ENCODE data around the gene PGK2. TPM values are rescaled to one million over a fixed set of nuclear protein-coding genes. Genes with fewer than 3 reads are reported as not detected.

PGK2 gene
- total and polyA plus RNA-seq, 2 experiments from 2014 or later, result not detected

DNA sequence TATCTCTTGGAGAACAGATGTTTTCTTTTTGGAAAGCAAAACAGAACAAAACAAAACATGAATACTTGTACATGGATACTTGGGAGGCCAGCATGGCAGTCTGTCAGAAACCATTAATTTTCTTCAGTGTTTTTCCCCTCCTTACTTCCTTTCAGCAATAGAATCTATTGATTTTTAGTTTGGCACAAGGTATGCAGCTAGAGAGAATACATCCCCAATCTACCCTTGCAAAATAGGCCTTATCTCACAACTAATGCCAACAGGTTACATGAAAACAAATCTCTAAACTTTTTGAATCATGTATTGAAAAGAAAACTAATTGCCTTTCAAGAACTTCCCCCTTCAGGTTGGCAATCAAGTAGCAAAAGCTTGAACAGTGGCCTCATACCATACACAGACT, 2.8 kb downstream of the PGK2 start:
- Histone ChIP-seq H3K79me2 (replicated peaks; ENCODE audit: insufficient read depth) (no peaks in the 10 kb centered on the region), H3K4me3 (no peak overlapping the region), H3K27me3 (ENCODE audit: insufficient read depth) (no peaks in the 10 kb centered on the region), H3K4me1 (ENCODE audit: insufficient read depth) (no peaks in the 10 kb centered on the region), H3K9me2 (ENCODE audit: insufficient read depth) (peaks cover 15% of the 10 kb centered on the region), H4K20me1 (replicated peaks; ENCODE audit: insufficient read depth) (no peaks in the 10 kb centered on the region), H2AFZ (0 out of 2 replicates have a peak overlapping the region, but pooled peaks have one; percentile 3), H3F3A (replicated peaks; ENCODE audit: low read depth) (no peaks in the 10 kb centered on the region), H3K4me2 (no peak overlapping the region), H3K27ac (ENCODE audit: low read depth) (no peak overlapping the region), H3K36me3 (ENCODE audit: insufficient read depth) (no peaks in the 10 kb centered on the region)
- H3K36me3 Mint-ChIP-seq (ENCODE audit: low read depth), result no peaks in the 10 kb centered on the region
- no peak overlapping the region for H3K4me3 Mint-ChIP-seq
- H3K27me3 Mint-ChIP-seq (ENCODE audit: insufficient read depth, low read depth, poor library complexity), result no peaks in the 10 kb centered on the region
- ATAC-seq, result no peak
- TF ChIP-seq, protein P1, sequence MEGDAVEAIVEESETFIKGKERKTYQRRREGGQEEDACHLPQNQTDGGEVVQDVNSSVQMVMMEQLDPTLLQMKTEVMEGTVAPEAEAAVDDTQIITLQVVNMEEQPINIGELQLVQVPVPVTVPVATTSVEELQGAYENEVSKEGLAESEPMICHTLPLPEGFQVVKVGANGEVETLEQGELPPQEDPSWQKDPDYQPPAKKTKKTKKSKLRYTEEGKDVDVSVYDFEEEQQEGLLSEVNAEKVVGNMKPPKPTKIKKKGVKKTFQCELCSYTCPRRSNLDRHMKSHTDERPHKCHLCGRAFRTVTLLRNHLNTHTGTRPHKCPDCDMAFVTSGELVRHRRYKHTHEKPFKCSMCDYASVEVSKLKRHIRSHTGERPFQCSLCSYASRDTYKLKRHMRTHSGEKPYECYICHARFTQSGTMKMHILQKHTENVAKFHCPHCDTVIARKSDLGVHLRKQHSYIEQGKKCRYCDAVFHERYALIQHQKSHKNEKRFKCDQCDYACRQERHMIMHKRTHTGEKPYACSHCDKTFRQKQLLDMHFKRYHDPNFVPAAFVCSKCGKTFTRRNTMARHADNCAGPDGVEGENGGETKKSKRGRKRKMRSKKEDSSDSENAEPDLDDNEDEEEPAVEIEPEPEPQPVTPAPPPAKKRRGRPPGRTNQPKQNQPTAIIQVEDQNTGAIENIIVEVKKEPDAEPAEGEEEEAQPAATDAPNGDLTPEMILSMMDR (conservative IDR thresholded peaks at IDR 0.05; ENCODE audit: low read depth in 2 of 2), result no peak
- TF ChIP-seq EZH2phosphoT487 (IDR thresholded peaks at IDR 0.05; ENCODE audit: unreplicated experiment), result no peak
- no peak for TF ChIP-seq STAT1 (IDR thresholded peaks at IDR 0.05; ENCODE audit: unreplicated experiment)
- TF ChIP-seq EZH2 (IDR thresholded peaks at IDR 0.05; ENCODE audit: low read depth, unreplicated experiment), result no peak
- TF ChIP-seq ZNF331 (CRISPR knock-in tag; IDR thresholded peaks at IDR 0.05; ENCODE audit: low read depth), result no peak
- no peak for TF ChIP-seq CREB1 (CRISPR knock-in tag; IDR thresholded peaks at IDR 0.05; ENCODE audit: low read depth)
- TF ChIP-seq, protein P2, sequence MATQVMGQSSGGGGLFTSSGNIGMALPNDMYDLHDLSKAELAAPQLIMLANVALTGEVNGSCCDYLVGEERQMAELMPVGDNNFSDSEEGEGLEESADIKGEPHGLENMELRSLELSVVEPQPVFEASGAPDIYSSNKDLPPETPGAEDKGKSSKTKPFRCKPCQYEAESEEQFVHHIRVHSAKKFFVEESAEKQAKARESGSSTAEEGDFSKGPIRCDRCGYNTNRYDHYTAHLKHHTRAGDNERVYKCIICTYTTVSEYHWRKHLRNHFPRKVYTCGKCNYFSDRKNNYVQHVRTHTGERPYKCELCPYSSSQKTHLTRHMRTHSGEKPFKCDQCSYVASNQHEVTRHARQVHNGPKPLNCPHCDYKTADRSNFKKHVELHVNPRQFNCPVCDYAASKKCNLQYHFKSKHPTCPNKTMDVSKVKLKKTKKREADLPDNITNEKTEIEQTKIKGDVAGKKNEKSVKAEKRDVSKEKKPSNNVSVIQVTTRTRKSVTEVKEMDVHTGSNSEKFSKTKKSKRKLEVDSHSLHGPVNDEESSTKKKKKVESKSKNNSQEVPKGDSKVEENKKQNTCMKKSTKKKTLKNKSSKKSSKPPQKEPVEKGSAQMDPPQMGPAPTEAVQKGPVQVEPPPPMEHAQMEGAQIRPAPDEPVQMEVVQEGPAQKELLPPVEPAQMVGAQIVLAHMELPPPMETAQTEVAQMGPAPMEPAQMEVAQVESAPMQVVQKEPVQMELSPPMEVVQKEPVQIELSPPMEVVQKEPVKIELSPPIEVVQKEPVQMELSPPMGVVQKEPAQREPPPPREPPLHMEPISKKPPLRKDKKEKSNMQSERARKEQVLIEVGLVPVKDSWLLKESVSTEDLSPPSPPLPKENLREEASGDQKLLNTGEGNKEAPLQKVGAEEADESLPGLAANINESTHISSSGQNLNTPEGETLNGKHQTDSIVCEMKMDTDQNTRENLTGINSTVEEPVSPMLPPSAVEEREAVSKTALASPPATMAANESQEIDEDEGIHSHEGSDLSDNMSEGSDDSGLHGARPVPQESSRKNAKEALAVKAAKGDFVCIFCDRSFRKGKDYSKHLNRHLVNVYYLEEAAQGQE (IDR thresholded peaks at IDR 0.05; ENCODE audit: unreplicated experiment), result no peak
- TF ChIP-seq NANOG (IDR thresholded peaks at IDR 0.05; ENCODE audit: borderline replicate concordance), result no peak
- TF ChIP-seq, protein P3, sequence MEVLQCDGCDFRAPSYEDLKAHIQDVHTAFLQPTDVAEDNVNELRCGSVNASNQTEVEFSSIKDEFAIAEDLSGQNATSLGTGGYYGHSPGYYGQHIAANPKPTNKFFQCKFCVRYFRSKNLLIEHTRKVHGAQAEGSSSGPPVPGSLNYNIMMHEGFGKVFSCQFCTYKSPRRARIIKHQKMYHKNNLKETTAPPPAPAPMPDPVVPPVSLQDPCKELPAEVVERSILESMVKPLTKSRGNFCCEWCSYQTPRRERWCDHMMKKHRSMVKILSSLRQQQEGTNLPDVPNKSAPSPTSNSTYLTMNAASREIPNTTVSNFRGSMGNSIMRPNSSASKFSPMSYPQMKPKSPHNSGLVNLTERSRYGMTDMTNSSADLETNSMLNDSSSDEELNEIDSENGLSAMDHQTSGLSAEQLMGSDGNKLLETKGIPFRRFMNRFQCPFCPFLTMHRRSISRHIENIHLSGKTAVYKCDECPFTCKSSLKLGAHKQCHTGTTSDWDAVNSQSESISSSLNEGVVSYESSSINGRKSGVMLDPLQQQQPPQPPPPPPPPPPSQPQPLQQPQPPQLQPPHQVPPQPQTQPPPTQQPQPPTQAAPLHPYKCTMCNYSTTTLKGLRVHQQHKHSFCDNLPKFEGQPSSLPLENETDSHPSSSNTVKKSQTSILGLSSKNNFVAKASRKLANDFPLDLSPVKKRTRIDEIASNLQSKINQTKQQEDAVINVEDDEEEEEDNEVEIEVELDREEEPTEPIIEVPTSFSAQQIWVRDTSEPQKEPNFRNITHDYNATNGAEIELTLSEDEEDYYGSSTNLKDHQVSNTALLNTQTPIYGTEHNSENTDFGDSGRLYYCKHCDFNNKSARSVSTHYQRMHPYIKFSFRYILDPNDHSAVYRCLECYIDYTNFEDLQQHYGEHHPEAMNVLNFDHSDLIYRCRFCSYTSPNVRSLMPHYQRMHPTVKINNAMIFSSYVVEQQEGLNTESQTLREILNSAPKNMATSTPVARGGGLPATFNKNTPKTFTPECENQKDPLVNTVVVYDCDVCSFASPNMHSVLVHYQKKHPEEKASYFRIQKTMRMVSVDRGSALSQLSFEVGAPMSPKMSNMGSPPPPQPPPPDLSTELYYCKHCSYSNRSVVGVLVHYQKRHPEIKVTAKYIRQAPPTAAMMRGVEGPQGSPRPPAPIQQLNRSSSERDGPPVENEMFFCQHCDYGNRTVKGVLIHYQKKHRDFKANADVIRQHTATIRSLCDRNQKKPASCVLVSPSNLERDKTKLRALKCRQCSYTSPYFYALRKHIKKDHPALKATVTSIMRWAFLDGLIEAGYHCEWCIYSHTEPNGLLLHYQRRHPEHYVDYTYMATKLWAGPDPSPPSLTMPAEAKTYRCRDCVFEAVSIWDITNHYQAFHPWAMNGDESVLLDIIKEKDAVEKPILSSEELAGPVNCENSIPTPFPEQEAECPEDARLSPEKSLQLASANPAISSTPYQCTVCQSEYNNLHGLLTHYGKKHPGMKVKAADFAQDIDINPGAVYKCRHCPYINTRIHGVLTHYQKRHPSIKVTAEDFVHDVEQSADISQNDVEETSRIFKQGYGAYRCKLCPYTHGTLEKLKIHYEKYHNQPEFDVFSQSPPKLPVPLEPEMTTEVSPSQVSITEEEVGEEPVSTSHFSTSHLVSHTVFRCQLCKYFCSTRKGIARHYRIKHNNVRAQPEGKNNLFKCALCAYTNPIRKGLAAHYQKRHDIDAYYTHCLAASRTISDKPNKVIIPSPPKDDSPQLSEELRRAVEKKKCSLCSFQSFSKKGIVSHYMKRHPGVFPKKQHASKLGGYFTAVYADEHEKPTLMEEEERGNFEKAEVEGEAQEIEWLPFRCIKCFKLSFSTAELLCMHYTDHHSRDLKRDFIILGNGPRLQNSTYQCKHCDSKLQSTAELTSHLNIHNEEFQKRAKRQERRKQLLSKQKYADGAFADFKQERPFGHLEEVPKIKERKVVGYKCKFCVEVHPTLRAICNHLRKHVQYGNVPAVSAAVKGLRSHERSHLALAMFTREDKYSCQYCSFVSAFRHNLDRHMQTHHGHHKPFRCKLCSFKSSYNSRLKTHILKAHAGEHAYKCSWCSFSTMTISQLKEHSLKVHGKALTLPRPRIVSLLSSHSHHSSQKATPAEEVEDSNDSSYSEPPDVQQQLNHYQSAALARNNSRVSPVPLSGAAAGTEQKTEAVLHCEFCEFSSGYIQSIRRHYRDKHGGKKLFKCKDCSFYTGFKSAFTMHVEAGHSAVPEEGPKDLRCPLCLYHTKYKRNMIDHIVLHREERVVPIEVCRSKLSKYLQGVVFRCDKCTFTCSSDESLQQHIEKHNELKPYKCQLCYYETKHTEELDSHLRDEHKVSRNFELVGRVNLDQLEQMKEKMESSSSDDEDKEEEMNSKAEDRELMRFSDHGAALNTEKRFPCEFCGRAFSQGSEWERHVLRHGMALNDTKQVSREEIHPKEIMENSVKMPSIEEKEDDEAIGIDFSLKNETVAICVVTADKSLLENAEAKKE (CRISPR knock-in tag; IDR thresholded peaks at IDR 0.05), result no peak
- TF ChIP-seq JUNB (IDR thresholded peaks at IDR 0.05; ENCODE audit: unreplicated experiment), result no peak
- no peak for TF ChIP-seq POLR2AphosphoS5 (IDR thresholded peaks at IDR 0.05; ENCODE audit: low read depth)
- TF ChIP-seq, protein P4, sequence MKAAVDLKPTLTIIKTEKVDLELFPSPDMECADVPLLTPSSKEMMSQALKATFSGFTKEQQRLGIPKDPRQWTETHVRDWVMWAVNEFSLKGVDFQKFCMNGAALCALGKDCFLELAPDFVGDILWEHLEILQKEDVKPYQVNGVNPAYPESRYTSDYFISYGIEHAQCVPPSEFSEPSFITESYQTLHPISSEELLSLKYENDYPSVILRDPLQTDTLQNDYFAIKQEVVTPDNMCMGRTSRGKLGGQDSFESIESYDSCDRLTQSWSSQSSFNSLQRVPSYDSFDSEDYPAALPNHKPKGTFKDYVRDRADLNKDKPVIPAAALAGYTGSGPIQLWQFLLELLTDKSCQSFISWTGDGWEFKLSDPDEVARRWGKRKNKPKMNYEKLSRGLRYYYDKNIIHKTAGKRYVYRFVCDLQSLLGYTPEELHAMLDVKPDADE (IDR thresholded peaks at IDR 0.05), result no peak
- TF ChIP-seq ZNF114 (CRISPR knock-in tag; IDR thresholded peaks at IDR 0.05), result no peak
- no peaks in the 10 kb centered on the region for H3K9me3 Mint-ChIP-seq
- peaks cover 7% of the 10 kb centered on the region; the same call in 2 of the 3 replicates for H3K4me1 Mint-ChIP-seq
- H3K27ac Mint-ChIP-seq, result no peak overlapping the region
- DNase-seq (ENCODE audit: low spot score), result no peak

Data from GM23338 (cell line).